Vagina (tissue), 2 donors: ENCODE data around the gene RPRML. TPM values are rescaled to one million over a fixed set of nuclear protein-coding genes. Genes with fewer than 3 reads are reported as not detected.

ENCODE experiments used
- DNase-seq, 2 donors: peaks; one replicate each; pipeline ENCODE4 v3.0.0-alpha.2; 2017; ENCODE audit errors: extremely low spot score in 2 of 2
- H3K27ac ChIP-seq: fragments of 200-600 bp; sonication (generic); one replicate; pipeline ENCODE4 v1.5.1; 2019
- H3K27me3 ChIP-seq: fragments of 200-600 bp; sonication (generic); one replicate; pipeline ENCODE4 v1.5.1; 2019
- H3K36me3 ChIP-seq, 2 donors: fragments of 200-600 bp; sonication (generic); one replicate each; pipeline ENCODE4 v1.5.1; 2017 to 2019
- H3K4me1 ChIP-seq: fragments of 200-600 bp; sonication (generic); one replicate; pipeline ENCODE4 v1.5.1; 2019
- H3K4me3 ChIP-seq, 2 donors: fragments of 200-600 bp; sonication (generic); 1 replicate in 1 of 2; 2 replicates in 1 of 2; pipeline ENCODE4 v1.5.1; 2016 to 2019
- H3K9me3 ChIP-seq: fragments of 200-600 bp; sonication (generic); one replicate; pipeline ENCODE4 v1.5.1; 2019
- POLR2A ChIP-seq, 2 donors: fragments of 450-650 bp; IDR thresholded peaks; one replicate each; pipeline ENCODE4 v1.6.1; 2017; ENCODE audit warnings: antibody characterized with exemption in 2 of 2, mild to moderate bottlenecking in 2 of 2, moderate library complexity in 2 of 2
- POLR2AphosphoS5 ChIP-seq, 2 donors: sonication (generic); formaldehyde crosslinking; IDR thresholded peaks; one replicate each; pipeline ENCODE4 v1.9.0; 2017; ENCODE audit warnings: antibody characterized with exemption in 2 of 2, mild to moderate bottlenecking in 2 of 2, low read depth in 1 of 2; ENCODE audit not compliant: insufficient read depth in 1 of 2
- intact Hi-C: fragments of 100-400 bp; cut with DNase I; formaldehyde crosslinking; loops from one replicate; pipeline ENCODE4 v1.15.1; 2023
- total RNA-seq: library from RNA; depleted of rRNA; stranded (reverse); fragments of >200 nt; gene quantifications from one replicate; pipeline ENCODE4 v1.2.3, GENCODE V29; 2016
- TF ChIP-seq, protein P1 (sequence below), 3 experiments: fragments of 450-650 bp in 2 of 3; fragments of 200-600 bp in 1 of 3; sonication (generic) in 1 of 3; IDR thresholded peaks; one replicate each; pipeline ENCODE4 v1.5.1; 2017 to 2019; ENCODE audit warnings: antibody characterized with exemption in 3 of 3, mild to moderate bottlenecking in 2 of 3, moderate library complexity in 2 of 3

The RPRML gene
- total RNA-seq, 1 donor from 2014 or later, result 2.0 TPM

DNA sequence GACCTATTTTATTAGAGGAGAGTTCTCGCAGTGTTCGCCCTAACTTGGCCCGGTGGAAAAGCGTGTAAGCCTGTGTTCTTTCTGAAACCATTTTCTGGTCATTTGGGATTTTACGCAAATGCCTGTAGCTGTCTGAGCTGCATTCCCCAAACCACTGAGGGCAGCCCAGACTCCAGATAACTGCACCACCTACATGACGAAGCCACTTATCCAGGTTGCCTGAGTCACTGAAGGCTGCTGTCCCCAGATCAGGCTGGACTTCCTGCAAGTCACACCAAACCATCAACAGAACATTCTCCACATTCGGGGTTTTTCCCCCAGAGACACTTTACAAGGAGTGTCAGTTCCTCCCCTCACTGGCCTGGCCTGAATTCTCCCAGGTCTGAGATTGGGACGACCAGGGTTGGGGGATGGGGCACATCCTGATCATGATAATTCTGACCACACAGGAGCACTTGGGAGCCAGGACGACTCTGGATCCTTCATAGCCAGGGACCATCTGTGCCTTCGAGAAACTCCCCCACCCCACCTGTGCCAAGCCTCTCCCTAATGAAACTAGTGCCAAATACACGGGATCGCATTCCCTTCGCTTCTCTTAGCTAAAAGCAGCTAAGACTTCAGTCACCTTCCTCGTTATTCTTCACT is 2.3 kb downstream of the RPRML start:
- no peak for TF ChIP-seq POLR2A (IDR thresholded peaks at IDR 0.05)
- TF ChIP-seq, protein P1, sequence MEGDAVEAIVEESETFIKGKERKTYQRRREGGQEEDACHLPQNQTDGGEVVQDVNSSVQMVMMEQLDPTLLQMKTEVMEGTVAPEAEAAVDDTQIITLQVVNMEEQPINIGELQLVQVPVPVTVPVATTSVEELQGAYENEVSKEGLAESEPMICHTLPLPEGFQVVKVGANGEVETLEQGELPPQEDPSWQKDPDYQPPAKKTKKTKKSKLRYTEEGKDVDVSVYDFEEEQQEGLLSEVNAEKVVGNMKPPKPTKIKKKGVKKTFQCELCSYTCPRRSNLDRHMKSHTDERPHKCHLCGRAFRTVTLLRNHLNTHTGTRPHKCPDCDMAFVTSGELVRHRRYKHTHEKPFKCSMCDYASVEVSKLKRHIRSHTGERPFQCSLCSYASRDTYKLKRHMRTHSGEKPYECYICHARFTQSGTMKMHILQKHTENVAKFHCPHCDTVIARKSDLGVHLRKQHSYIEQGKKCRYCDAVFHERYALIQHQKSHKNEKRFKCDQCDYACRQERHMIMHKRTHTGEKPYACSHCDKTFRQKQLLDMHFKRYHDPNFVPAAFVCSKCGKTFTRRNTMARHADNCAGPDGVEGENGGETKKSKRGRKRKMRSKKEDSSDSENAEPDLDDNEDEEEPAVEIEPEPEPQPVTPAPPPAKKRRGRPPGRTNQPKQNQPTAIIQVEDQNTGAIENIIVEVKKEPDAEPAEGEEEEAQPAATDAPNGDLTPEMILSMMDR (IDR thresholded peaks at IDR 0.05), result no peak
- TF ChIP-seq POLR2AphosphoS5 (IDR thresholded peaks at IDR 0.05; ENCODE audit: insufficient read depth in 1 of 2, low read depth in 1 of 2), result no peak
- Histone ChIP-seq H3K9me3 (no peaks in the 10 kb centered on the region), H3K36me3 (no peaks in the 10 kb centered on the region), H3K27ac (no peak overlapping the region), H3K4me1 (peaks cover 26% of the 10 kb centered on the region), H3K27me3 (no peaks in the 10 kb centered on the region), H3K4me3 (no peak overlapping the region)
- no peak for DNase-seq
- intact Hi-C loops, result no loop called here

DNA sequence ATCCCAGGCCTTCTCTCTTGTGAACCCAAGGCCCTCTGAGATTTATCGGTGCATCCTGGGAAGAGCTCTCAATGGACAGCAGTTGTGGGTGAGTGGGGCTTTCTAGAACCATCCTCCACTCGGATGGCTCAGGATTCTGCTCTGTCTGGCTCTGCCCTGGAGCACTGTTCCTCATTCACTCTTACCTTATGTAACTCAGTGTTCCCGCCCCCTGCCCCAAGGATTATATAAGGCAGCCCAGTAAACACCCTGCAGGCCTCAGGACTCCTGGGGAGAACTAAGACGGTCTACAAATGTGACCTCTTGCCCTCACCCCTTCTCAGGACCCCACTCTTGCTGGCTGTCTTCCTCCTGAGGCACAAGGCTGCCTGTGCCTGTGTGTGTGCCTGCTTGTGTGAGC is 3.8 kb downstream of the RPRML start:
- no peaks in the 10 kb centered on the region for H3K36me3 ChIP-seq
- intact Hi-C loops, result no loop called here
- no peaks in the 10 kb centered on the region for H3K27me3 ChIP-seq
- H3K9me3 ChIP-seq, result no peaks in the 10 kb centered on the region
- H3K4me3 ChIP-seq, result no peak overlapping the region
- TF ChIP-seq, protein P1 (IDR thresholded peaks at IDR 0.05), result no peak
- TF ChIP-seq POLR2AphosphoS5 (IDR thresholded peaks at IDR 0.05; ENCODE audit: insufficient read depth in 1 of 2, low read depth in 1 of 2), result no peak
- TF ChIP-seq POLR2A (IDR thresholded peaks at IDR 0.05), result no peak
- no peak overlapping the region for H3K27ac ChIP-seq
- H3K4me1 ChIP-seq, result peaks cover 26% of the 10 kb centered on the region
- no peak for DNase-seq

DNA sequence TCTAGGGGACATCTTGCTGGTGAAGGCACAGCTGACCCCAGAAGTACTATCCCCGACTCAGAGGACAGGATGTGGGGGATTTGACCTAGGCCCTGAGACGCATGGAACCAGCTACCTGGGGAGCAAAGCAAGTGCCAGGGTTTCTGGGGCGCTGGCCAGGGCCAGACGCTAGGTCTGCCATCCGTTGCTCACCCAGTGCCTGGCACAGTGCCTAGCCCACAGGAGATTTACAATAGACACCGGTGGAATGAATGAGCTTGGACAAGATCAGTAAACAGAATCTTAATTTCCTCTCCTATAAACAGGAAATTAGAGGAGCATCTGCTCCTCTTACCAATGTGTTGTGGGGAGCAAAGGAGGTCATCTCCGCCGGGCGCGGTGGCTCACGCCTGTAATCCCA is 5.0 kb downstream of the RPRML start:
- Histone ChIP-seq H3K27me3 (no peaks in the 10 kb centered on the region), H3K9me3 (no peaks in the 10 kb centered on the region), H3K27ac (no peak overlapping the region), H3K4me3 (no peak overlapping the region), H3K36me3 (no peaks in the 10 kb centered on the region), H3K4me1 (peaks cover 17% of the 10 kb centered on the region)
- TF ChIP-seq POLR2A (IDR thresholded peaks at IDR 0.05) (no peak), POLR2AphosphoS5 (IDR thresholded peaks at IDR 0.05; ENCODE audit: insufficient read depth in 1 of 2, low read depth in 1 of 2) (no peak)
- TF ChIP-seq, protein P1 (IDR thresholded peaks at IDR 0.05), result no peak
- intact Hi-C loops, result no loop called here
- no peak for DNase-seq

DNA sequence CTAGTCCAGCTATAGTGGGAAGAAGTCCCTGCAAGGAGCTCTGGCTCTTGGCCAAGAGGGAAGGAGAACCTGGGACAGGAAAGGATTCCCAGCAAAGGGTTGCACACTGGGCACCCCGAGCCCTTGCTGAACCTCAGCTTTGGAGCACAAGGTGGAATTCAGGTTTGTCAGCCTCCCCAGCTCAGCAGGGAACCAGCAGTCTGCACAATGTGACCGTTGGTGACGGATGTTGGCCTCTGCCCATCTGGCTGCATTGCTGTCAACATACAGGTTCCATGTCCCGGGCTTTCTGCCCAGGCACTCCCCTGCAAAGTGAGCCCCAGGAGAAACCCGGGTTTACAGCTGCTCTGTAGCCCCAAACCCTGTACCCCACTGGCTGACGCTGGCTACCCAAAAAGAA is 6.7 kb downstream of the RPRML start:
- DNase-seq, result no peak
- TF ChIP-seq, protein P1 (IDR thresholded peaks at IDR 0.05), result no peak
- TF ChIP-seq POLR2A (IDR thresholded peaks at IDR 0.05) (no peak), POLR2AphosphoS5 (IDR thresholded peaks at IDR 0.05; ENCODE audit: insufficient read depth in 1 of 2, low read depth in 1 of 2) (no peak)
- Histone ChIP-seq H3K4me3 (no peak overlapping the region), H3K4me1 (no peaks in the 10 kb centered on the region), H3K9me3 (no peaks in the 10 kb centered on the region), H3K36me3 (no peaks in the 10 kb centered on the region), H3K27me3 (no peaks in the 10 kb centered on the region), H3K27ac (no peak overlapping the region)
- intact Hi-C loops, result no loop called here

DNA sequence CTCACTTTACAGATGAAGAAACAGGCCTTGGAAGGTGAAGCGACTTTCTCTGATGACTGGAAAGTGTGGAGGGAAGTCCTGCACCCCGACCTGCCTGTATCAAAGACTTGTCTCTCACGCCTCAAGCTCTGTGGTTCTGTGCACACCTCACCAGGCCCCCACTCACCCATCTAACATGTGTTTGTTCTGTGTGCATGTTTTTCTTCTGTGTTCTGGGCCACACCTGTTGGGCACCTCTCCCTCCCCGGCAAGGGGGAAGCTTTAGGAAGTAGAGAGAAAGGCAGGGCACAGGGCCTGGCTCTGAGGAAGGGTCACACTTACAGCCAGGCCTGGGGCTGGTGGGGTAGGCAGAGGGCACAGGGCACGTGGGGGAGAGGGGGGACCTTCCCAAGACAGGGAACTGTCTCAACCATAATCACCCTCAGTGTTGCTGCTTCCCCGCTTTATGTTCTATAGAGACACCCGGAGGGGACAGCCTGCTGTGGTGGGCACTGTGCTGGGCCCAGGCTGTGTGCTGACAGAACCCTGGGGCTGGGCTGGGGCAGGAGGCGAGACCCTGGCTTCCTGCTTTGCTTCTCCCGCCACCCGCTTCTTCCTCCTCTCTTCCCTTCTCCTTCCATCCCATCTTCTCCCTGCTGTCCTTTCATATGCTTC is 7.3 kb downstream of the RPRML start:
- no peaks in the 10 kb centered on the region for H3K9me3 ChIP-seq
- TF ChIP-seq POLR2AphosphoS5 (IDR thresholded peaks at IDR 0.05; ENCODE audit: insufficient read depth in 1 of 2, low read depth in 1 of 2) (no peak), POLR2A (IDR thresholded peaks at IDR 0.05) (no peak)
- TF ChIP-seq, protein P1 (IDR thresholded peaks at IDR 0.05), result no peak
- H3K27me3 ChIP-seq, result no peaks in the 10 kb centered on the region
- no peaks in the 10 kb centered on the region for H3K36me3 ChIP-seq
- no peak overlapping the region for H3K27ac ChIP-seq
- H3K4me1 ChIP-seq, result no peaks in the 10 kb centered on the region
- no peak overlapping the region for H3K4me3 ChIP-seq
- intact Hi-C loops, result no loop called here
- no peak for DNase-seq
